GM12872 (cell line): ENCODE results near the gene MRPS33.

Experiments
- TF ChIP-seq, protein P1 (sequence below): IDR thresholded peaks from 3 replicates; pipeline ENCODE4 v1.5.1; 2011; ENCODE audit warnings: low read depth, mild to moderate bottlenecking, low read length, moderate library complexity; ENCODE audit not compliant: insufficient read depth

MRPS33 gene

GRCh38 chr7:141016349-141016748 lies 1.6 kb upstream of the MRPS33 start:
- TF ChIP-seq, protein P1, sequence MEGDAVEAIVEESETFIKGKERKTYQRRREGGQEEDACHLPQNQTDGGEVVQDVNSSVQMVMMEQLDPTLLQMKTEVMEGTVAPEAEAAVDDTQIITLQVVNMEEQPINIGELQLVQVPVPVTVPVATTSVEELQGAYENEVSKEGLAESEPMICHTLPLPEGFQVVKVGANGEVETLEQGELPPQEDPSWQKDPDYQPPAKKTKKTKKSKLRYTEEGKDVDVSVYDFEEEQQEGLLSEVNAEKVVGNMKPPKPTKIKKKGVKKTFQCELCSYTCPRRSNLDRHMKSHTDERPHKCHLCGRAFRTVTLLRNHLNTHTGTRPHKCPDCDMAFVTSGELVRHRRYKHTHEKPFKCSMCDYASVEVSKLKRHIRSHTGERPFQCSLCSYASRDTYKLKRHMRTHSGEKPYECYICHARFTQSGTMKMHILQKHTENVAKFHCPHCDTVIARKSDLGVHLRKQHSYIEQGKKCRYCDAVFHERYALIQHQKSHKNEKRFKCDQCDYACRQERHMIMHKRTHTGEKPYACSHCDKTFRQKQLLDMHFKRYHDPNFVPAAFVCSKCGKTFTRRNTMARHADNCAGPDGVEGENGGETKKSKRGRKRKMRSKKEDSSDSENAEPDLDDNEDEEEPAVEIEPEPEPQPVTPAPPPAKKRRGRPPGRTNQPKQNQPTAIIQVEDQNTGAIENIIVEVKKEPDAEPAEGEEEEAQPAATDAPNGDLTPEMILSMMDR: no peak

- TF ChIP-seq, protein P1: no peak
Measured at GRCh38 chr7:141014125-141014523, 628 bp downstream of the MRPS33 start.

DNA sequence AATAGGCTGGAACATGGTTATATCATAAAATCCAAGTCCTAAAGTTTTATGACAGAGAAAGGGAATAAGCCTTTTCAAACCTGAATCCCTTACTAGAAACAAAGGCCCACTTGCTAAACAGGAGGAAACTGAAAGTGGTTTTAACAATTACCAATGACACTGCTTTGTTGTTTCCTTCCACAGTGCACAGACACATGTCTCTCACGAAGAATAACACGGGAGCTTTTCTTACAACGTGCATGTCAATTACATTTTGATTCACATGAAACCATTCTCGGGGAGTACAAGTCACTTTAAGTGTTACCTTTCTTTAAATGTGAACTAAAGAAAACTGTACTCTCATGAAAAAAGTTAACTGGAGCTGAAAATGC lies 1.4 kb downstream of the MRPS33 start:
- TF ChIP-seq, protein P1: no peak

- TF ChIP-seq, protein P1: no peak
Measured at GRCh38 chr7:141012696-141013344, 1.9 kb downstream of the MRPS33 start.

DNA sequence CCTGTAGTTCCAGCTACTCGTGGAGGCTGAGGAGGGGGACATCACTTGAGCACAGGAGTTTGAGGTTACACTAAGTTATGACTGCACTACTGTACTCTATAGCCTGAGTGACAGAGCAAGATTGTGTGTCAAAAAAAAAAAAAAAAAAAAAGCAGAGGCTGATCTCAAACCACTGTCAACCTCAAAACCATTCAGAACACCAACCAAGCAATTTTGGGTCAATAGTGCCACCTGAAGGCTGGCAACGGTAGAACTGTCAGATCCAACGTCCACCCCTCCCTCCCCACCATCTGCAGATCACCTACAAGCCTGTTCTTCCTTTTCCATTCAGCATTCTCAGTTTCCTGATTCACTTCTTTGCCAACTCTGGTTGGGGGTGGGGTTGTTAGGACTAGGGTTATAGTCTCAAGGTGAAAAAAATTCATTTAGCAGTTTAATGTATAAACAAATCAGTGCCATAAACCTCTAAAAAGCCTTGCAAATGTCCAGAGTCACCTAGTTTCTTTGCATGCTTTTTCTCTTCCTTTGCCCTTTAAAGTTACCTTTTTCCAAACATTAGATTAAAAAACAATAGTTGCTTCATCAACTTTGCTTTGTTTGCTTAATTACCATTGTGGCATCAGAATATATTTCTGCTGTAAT lies 2.6 kb downstream of the MRPS33 start:
- TF ChIP-seq, protein P1: peak; percentile 81

GRCh38 chr7:141011443-141011842 lies 3.3 kb downstream of the MRPS33 start:
- TF ChIP-seq, protein P1: no peak

DNA sequence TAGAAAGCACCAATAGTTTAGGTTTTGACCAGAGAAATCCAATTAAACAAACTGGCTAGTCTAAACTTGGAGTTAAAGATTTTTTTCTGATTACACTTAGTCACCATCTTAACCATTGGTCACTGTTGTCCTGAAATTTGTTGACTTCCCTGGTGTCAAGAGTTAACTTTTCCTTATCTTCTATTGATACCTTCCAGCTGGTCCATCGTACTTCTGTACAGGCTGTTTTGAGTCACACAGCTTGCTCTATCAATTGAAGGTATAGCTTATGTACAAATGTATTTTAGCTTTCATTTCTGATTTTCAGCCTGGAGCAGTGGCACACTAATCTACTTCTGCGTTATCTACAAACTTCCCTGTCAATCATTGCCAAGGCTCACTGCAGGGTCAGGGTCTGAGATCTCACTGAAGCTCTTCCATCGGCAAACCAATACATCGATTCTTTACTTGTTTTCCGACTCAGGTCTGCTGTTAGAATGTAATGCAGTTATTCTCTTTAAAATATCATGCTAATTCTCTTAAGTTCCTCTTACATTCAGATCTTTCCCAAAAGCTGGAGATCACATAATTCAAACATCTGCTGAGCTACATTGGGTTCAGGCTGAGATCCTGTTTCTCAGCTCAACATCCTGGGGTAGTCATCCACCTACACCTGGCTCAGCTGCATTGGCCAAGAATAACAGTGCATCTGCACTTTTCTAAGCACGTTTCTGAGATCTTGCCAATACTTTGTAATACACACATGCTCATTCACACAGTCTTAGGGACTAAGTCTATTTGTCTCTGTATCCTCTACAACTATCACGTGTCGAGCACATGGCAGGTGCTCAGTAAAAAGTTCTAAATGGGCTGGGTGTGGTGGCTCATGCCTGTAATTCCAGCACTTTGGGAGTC lies 11.3 kb downstream of the MRPS33 start:
- TF ChIP-seq, protein P1: no peak
